Fibroblast of skin of back (primary cell): ENCODE results near the gene VEZT.
"Not testable (repeated sequence)": the region's sequence is repeated elsewhere in the genome, so short reads cannot be mapped to it uniquely, and the experiment has no call there.

Experiments
- DNase-seq: peaks from one replicate; pipeline ENCODE4 v3.0.0-alpha.2; 2013

VEZT gene

DNA sequence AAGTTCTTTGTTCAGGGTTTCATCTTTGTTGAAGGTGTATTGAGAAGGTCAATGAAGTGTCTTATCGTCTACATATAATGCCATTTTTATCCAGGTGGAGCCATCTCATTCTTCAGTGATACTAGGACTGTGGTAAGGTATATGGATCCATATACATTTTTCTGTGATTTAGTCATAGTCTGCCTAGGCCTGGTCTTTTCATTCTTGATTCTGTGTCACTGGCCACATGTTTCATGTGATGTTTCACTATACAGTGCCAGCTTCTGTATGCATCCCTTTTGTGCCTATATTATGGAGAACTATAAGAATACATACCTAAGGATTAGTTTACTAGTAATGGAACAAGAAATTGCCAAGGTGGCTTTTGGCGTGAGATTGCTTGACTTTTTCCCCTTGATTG is 40.5 kb downstream of the VEZT start:
- DNase-seq = peak; percentile 50

GRCh38 chr12:95258803-95259202 is 41.2 kb downstream of the VEZT start:
- no peak for DNase-seq

DNA sequence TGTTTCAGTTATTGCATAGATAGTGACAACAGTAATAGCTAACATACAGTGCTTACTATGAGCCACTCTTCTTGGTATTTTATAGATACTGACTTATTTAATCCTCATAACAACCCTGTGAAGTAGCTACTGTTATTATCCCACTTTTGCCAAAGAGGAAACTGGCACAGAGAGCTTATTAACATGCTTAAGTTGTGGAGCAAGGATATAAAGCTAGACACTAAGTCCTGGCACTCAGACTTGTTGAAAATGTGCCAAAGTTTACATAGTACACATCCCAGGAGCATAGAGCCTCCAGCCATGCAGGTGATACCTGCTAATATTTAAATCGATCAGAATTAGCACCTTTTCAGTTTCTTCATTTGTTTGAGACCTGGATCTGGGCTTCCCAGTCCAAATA is 41.8 kb downstream of the VEZT start:
- DNase-seq = no peak

GRCh38 chr12:95261109-95261508 is 43.5 kb downstream of the VEZT start:
- DNase-seq = no peak

- peak; percentile 12 for DNase-seq
Measured at GRCh38 chr12:95262808-95263207, 45.2 kb downstream of the VEZT start.

DNA sequence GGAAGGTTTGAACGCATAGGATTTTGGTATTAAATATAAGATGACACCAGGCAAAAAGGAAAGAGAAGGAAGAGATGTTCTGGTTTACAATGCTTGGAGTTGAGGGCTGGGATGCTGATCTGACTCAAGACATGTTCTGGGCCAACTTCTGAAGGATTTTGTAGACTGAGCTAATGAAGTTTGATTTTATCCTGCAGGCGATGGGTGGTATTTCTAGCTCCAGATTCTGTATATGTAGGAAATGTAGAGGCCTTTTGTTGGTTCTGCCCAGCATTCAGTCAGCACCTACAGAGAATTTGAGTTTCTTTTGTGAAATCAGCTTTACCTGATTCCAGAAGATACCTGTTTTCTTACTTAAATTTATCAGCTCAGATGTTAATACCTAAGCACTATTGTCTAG is 48.2 kb downstream of the VEZT start:
- DNase-seq = no peak

DNA sequence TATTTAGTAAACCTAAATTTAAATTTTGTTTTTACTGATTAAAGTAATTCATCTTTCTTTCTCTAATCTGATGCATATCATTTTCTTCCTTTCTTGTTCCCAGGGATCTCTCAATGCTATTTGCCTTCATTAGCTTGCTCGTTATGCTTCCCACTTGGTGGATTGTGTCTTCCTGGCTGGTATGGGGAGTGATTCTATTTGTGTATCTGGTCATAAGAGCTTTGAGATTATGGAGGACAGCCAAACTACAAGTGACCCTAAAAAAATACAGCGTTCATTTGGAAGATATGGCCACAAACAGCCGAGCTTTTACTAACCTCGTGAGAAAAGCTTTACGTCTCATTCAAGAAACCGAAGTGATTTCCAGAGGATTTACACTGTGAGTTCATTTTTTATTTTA is 48.6 kb downstream of the VEZT start:
- no peak for DNase-seq

GRCh38 chr12:95269892-95270291 is 52.3 kb downstream of the VEZT start:
- DNase-seq = no peak

GRCh38 chr12:95271465-95271864 is 53.9 kb downstream of the VEZT start:
- peak; percentile 37 for DNase-seq

- peak; percentile 78 for DNase-seq
Measured at GRCh38 chr12:95277139-95277538, 59.5 kb downstream of the VEZT start.

GRCh38 chr12:95279856-95280255 is 62.2 kb downstream of the VEZT start:
- no peak for DNase-seq

- DNase-seq = no peak
Measured at GRCh38 chr12:95282266-95282665, 64.7 kb downstream of the VEZT start.

DNA sequence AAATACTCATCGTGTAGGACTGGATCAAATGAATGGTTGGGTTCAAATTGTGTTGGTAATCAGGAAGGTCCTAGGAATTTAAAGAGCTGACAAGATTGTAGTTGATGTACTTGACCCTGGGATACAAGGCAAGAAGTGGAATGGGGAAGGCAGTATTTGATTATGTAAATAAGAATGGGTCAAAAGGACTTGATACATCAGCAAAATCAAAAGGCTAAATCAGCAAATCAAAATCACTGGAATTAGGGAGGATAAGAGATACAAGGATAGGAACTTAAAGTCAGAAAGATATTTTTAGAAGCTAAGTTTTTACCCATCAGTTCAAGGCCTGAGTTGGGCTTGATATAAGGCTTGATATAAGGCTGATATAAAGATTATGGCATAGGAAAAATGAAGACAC is 65.8 kb downstream of the VEZT start:
- no peak for DNase-seq

- no peak for DNase-seq
Measured at GRCh38 chr12:95286713-95287112, 69.1 kb downstream of the VEZT start.

- DNase-seq = no peak
Measured at GRCh38 chr12:95291501-95291900, 73.9 kb downstream of the VEZT start.

- no peak for DNase-seq
Measured at GRCh38 chr12:95298916-95299315, 81.3 kb downstream of the VEZT start.

DNA sequence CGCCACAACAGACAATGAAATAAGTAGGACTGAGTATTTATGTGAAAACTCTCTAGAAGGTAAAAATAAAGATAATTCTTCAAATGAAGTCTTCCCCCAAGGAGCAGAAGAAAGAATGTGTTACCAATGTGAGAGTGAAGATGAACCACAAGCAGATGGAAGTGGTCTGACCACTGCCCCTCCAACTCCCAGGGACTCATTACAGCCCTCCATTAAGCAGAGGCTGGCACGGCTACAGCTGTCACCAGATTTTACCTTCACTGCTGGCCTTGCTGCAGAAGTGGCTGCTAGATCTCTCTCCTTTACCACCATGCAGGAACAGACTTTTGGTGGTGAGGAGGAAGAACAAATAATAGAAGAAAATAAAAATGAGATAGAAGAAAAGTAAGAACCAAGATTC is 82.7 kb downstream of the VEZT start:
- DNase-seq = no peak

GRCh38 chr12:95303476-95303875 is 85.9 kb downstream of the VEZT start:
- peak; percentile 49 for DNase-seq

GRCh38 chr12:95304673-95305198 is 87.1 kb downstream of the VEZT start:
- DNase-seq = peak; percentile 62

DNA sequence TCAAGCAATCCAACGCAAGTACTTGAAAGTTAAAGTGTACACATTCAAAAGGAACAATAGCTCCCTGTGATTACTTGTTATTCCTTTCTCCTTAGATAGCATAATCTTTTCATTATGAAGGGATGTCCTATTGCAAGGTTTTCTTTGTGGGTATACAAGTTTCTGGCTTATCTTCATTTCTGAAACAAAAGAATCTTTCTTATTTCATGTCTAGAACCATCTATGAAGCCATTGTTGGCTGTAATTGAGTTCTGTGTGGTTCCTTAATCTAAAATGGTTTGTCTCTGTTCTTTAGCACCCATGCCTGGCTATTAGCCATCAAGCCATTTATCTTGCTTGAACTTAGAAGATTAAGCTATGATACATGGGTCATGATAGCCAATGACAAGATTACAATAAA is 95.0 kb downstream of the VEZT start:
- no peak for DNase-seq

GRCh38 chr12:95314756-95315155 is 97.1 kb downstream of the VEZT start:
- DNase-seq = not testable (repeated sequence)

DNA sequence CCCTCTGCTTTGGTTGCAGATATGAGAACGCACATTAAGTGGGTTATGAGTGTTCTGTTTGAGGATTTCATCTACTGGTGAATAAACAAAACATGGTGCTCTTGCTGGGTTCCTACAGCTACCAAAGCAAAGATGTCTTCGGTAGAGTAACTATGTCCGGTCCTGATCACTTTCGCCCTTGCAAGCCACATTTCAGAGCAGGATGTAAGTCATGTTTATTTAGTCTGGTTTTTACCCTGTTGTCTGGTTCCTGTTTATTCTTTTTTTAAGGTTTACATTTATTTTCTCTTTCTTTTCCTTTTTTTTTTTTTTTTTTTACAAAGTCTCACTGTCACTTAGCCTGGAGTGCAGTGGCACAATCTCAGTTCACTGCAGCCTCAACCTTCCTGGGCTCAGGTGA is 99.2 kb downstream of the VEZT start:
- no peak for DNase-seq

DNA sequence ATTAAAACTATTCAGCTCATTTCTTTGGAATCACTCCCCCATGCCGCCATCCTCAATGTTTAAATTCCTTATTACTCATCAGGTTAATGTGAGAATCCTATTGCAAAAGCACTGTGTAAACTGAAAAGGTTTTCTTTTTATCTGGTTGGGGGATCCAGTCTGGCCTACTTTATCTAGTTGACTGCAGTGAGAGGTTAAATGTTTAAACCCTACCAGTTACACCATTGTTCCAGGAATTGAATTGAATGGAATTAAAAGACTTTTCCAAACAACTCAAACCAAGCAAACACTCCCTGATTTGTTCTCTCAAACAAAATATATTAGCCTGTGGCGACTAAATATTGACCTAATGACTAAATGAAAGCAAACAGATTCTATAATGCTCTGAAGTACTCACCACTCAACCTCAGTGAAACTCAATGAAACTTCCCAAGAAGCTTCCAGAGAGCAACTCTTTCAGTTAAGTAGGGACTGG is 100.5 kb downstream of the VEZT start:
- DNase-seq = peak; percentile 87

- DNase-seq = peak; percentile 33
Measured at GRCh38 chr12:95319694-95320331, 102.2 kb downstream of the VEZT start.
